GM23338 (cell line): ENCODE measurements around the gene GATAD2B. TPM values are rescaled to one million over a fixed set of nuclear protein-coding genes. Genes with fewer than 3 reads are reported as not detected.

ENCODE experiments used
- ATAC-seq: fragments of 200-7000 bp; cut with Tn5 transposase; 3 replicates; pipeline ENCODE4 v1.9.1; 2020
- DNase-seq: peaks from one replicate; pipeline ENCODE4 v3.0.0-alpha.2; 2015; ENCODE audit warnings: low spot score
- H2AFZ ChIP-seq: fragments of 200-600 bp; sonication (generic); 2 replicates; pipeline ENCODE4 v1.8.0; 2016; ENCODE audit warnings: antibody characterized with exemption, mild to moderate bottlenecking, moderate library complexity
- H3F3A ChIP-seq: fragments of 200-600 bp; sonication (generic); replicated peaks from 2 replicates; pipeline ENCODE4 v1.8.0; 2017; ENCODE audit warnings: antibody characterized with exemption, mixed run types, low read depth
- H3K27ac ChIP-seq: fragments of 200-600 bp; sonication (generic); 2 replicates; pipeline ENCODE4 v1.6.1; 2016; ENCODE audit warnings: low read depth
- H3K27me3 ChIP-seq: fragments of 200-600 bp; sonication (generic); 2 replicates; pipeline ENCODE4 v1.8.0; 2016; ENCODE audit warnings: mild to moderate bottlenecking, mixed run types, moderate library complexity; ENCODE audit not compliant: insufficient read depth
- H3K36me3 ChIP-seq: fragments of 200-600 bp; sonication (generic); 2 replicates; pipeline ENCODE4 v1.8.0; 2016; ENCODE audit warnings: mild to moderate bottlenecking; ENCODE audit not compliant: insufficient read depth
- H3K4me1 ChIP-seq: fragments of 200-600 bp; sonication (generic); 2 replicates; pipeline ENCODE4 v1.8.0; 2016; ENCODE audit warnings: mild to moderate bottlenecking, moderate library complexity; ENCODE audit not compliant: insufficient read depth
- H3K4me2 ChIP-seq: fragments of 200-600 bp; sonication (generic); 2 replicates; pipeline ENCODE4 v1.7.1; 2017; ENCODE audit warnings: mixed run types
- H3K4me3 ChIP-seq: fragments of 200-600 bp; sonication (generic); 2 replicates; pipeline ENCODE4 v1.6.1; 2016; ENCODE audit warnings: mixed run types
- H3K79me2 ChIP-seq: fragments of 200-600 bp; sonication (generic); replicated peaks from 2 replicates; pipeline ENCODE4 v1.8.0; 2017; ENCODE audit warnings: mild to moderate bottlenecking; ENCODE audit not compliant: insufficient read depth
- H3K9me2 ChIP-seq: fragments of 200-600 bp; sonication (generic); 2 replicates; pipeline ENCODE4 v1.8.0; 2017; ENCODE audit not compliant: insufficient read depth
- H4K20me1 ChIP-seq: fragments of 200-600 bp; sonication (generic); replicated peaks from 2 replicates; pipeline ENCODE4 v1.8.0; 2017; ENCODE audit warnings: mild to moderate bottlenecking; ENCODE audit not compliant: insufficient read depth
- H3K27ac Mint-ChIP-seq: 2 replicates; pipeline ENCODE4 v1.8.0; 2020; ENCODE audit warnings: inconsistent platforms, mild to moderate bottlenecking, moderate library complexity, mixed read lengths
- H3K27me3 Mint-ChIP-seq: 3 replicates; pipeline ENCODE4 v1.8.0; 2022; ENCODE audit warnings: low read depth, mild to moderate bottlenecking, moderate library complexity, mixed read lengths, inconsistent platforms; ENCODE audit not compliant: insufficient read depth, poor library complexity
- H3K36me3 Mint-ChIP-seq: 3 replicates; pipeline ENCODE4 v1.8.0; 2021; ENCODE audit warnings: low read depth, mild to moderate bottlenecking, inconsistent platforms, moderate library complexity, mixed read lengths
- H3K4me1 Mint-ChIP-seq: 3 replicates; pipeline ENCODE4 v1.8.0; 2020; ENCODE audit warnings: mild to moderate bottlenecking, inconsistent platforms, mixed read lengths
- H3K4me3 Mint-ChIP-seq: 3 replicates; pipeline ENCODE4 v1.8.0; 2021; ENCODE audit warnings: moderate library complexity, mild to moderate bottlenecking, inconsistent platforms, mixed read lengths
- H3K9me3 Mint-ChIP-seq: 3 replicates; pipeline ENCODE4 v1.8.0; 2020; ENCODE audit warnings: moderate library complexity, mild to moderate bottlenecking, inconsistent platforms, mixed read lengths
- CTCF ChIP-seq, 2 experiments: fragments of 200-600 bp in 1 of 2; sonication (generic) in 1 of 2; conservative IDR thresholded peaks; 2 replicates each; pipeline versions ENCODE4 v1.5.1 to v1.6.1; 2016 to 2017; ENCODE audit warnings: antibody characterized with exemption in 2 of 2, low read depth in 2 of 2, mild to moderate bottlenecking in 2 of 2, moderate library complexity in 1 of 2
- POLR2AphosphoS5 ChIP-seq: IDR thresholded peaks from 2 replicates; pipeline ENCODE4 v1.6.1; 2016; ENCODE audit warnings: antibody characterized with exemption, low read depth
- ZNF114 ChIP-seq: fragments of 250-450 bp; sonication (Bioruptor Pico); IDR thresholded peaks from 2 replicates; pipeline ENCODE4 v1.5.0; 2020; ENCODE audit warnings: mild to moderate bottlenecking, moderate library complexity
- polyA plus RNA-seq: library from polyadenylated mRNA; unstranded; fragments of >200 nt; fragmentation: Nextera tagmentation; extraction: Ambion mirVana; gene quantifications from 2 replicates; pipeline ENCODE4 v1.2.1, GENCODE V29; 2016
- total RNA-seq: library from RNA; depleted of rRNA; stranded (reverse); fragments of >200 nt; shearing (Covaris generic); gene quantifications from 2 replicates; pipeline ENCODE4 v1.2.3, GENCODE V29; 2014
- TF ChIP-seq, protein P1 (sequence below): IDR thresholded peaks from 2 replicates; pipeline ENCODE4 v1.6.1; 2016; ENCODE audit warnings: antibody characterized with exemption

GATAD2B gene
- total and polyA plus RNA-seq, 2 experiments from 2014 or later: 5.2 to 17.8 TPM

DNA sequence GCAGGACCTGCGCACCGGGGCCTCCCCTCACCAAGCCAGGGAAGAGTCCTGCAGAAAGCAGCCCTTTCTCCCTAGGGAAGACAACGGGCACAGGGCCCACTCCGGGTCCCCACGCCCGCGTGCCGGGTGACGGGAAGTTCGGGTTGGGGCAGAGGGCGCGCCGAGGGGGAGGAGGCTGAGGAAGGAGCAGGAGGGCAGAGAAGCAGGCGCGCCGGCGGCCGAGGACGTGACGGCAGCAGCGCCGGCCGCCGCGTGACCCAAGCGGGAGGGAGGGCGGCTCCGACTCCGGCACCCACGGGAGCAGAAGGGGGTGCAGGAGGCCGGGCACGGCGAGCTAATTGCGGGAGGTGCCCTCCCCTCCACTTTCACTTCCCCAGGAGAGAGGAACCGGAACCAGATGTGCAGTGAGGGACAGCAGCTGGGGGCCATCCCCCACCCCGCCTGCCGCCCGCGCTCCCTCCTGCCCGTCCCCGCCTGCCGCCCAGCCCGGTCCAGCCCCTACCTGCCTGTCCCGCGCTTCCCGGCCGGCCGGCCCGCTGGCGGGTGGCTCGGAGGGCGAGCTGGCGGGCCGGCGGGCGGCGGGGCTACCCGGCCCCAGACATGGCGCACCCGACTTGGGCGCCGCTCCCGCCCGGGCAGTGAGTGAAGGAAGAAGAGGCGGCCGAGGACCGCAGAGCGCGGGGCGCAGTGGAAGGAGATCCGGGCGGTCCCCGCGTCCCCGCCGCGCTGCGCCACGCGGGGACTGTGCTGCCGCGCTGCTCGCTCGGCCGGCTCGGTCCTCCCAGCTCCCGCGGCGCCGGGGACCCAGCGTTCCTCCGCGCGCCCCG is 23.2 kb upstream of the GATAD2B start:
- no peak overlapping the region for H3K27ac ChIP-seq
- no peak overlapping the region; the same call in 1 of the 2 replicates for H3K27ac Mint-ChIP-seq
- peaks cover 18% of the 10 kb centered on the region for H3K4me1 Mint-ChIP-seq

DNA sequence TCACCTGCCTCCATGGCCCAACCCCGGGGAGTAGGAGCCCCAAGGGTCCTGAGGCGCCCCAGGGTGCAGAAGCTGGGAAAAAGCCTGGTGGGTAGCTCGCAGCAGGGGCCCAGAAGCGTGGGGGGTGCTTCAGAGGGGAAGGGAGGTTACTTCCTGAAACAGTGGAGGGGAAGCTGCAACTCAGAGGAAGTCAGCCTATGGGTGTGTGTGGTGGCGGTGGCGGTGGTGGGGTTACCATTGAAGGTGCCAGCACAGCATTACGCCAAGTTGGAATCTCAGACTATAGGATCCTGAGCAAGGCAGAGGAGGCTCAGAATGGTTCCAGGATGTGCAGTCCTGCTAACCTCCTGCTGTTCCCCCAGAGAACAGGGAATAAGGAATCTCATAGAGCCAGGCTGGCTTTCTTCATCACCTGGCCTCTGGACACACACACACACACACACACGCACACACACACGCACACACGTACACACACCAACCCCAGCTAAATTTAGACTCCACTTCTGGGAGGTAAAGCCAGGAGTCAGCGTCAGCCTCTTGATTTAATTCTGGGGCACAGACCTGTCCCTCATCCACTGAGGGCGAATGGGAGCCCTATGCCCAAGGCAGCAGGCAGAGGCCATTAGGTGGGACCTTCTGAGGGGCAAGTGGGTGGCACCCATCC is 22.5 kb upstream of the GATAD2B start:
- DNase-seq (peak; percentile 37), ATAC-seq (peak; percentile 5)
- peak overlapping the region; percentile 73 for H3K27ac Mint-ChIP-seq
- H3K4me3 Mint-ChIP-seq: peak overlapping the region; percentile 87
- Histone ChIP-seq H3K9me2 (no peaks in the 10 kb centered on the region), H3K36me3 (peaks cover 10% of the 10 kb centered on the region; the same call in 1 of the 2 replicates), H3K4me2 (peak overlapping the region; percentile 99), H3K27ac (no peak overlapping the region), H4K20me1 (0 out of 2 replicates have a peak, but pooled peaks cover 5% of the 10 kb centered on the region), H3K4me1 (peaks cover 10% of the 10 kb centered on the region; the same call in 1 of the 2 replicates), H3K27me3 (no peaks in the 10 kb centered on the region), H3K79me2 (peaks cover 17% of the 10 kb centered on the region), H3K4me3 (peak overlapping the region; percentile 95), H2AFZ (peak overlapping the region; percentile 72; the same call in 1 of the 2 replicates), H3F3A (peaks cover 5% of the 10 kb centered on the region; the same call in 1 of the 2 replicates)
- TF ChIP-seq, protein P1, sequence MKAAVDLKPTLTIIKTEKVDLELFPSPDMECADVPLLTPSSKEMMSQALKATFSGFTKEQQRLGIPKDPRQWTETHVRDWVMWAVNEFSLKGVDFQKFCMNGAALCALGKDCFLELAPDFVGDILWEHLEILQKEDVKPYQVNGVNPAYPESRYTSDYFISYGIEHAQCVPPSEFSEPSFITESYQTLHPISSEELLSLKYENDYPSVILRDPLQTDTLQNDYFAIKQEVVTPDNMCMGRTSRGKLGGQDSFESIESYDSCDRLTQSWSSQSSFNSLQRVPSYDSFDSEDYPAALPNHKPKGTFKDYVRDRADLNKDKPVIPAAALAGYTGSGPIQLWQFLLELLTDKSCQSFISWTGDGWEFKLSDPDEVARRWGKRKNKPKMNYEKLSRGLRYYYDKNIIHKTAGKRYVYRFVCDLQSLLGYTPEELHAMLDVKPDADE: 0 out of 2 replicates have a peak, but pooled peaks have one; percentile 10
- TF ChIP-seq CTCF (conservative IDR thresholded peaks at IDR 0.05; ENCODE audit: low read depth in 2 of 2): no peak
- peaks cover 18% of the 10 kb centered on the region for H3K4me1 Mint-ChIP-seq
- peaks cover 44% of the 10 kb centered on the region for H3K36me3 Mint-ChIP-seq
- no peaks in the 10 kb centered on the region; the same call in 2 of the 3 replicates for H3K9me3 Mint-ChIP-seq
- H3K27me3 Mint-ChIP-seq: peaks cover 17% of the 10 kb centered on the region

More for the DNA sequence above, 23.2 kb upstream of the GATAD2B start:
- H3K79me2 ChIP-seq: peaks cover 20% of the 10 kb centered on the region
- peaks cover 5% of the 10 kb centered on the region; the same call in 1 of the 2 replicates for H3F3A ChIP-seq
- peaks cover 46% of the 10 kb centered on the region for H3K36me3 Mint-ChIP-seq
- H3K27me3 ChIP-seq: no peaks in the 10 kb centered on the region
- H3K4me1 ChIP-seq: peaks cover 10% of the 10 kb centered on the region; the same call in 1 of the 2 replicates
- H3K9me2 ChIP-seq: no peaks in the 10 kb centered on the region
- no peaks in the 10 kb centered on the region; the same call in 2 of the 3 replicates for H3K9me3 Mint-ChIP-seq
- H3K27me3 Mint-ChIP-seq: peaks cover 17% of the 10 kb centered on the region
- peak overlapping the region; percentile 99 for H3K4me2 ChIP-seq
- H3K4me3 ChIP-seq: peak overlapping the region; percentile 95
- DNase-seq: peak; percentile 62
- H3K36me3 ChIP-seq: peaks cover 14% of the 10 kb centered on the region; the same call in 1 of the 2 replicates
- 0 out of 2 replicates have a peak, but pooled peaks cover 10% of the 10 kb centered on the region for H4K20me1 ChIP-seq
- TF ChIP-seq ZNF114 (CRISPR knock-in tag): no peak
- TF ChIP-seq, protein P1: 0 out of 2 replicates have a peak, but pooled peaks have one; percentile 3
- TF ChIP-seq POLR2AphosphoS5: 0 out of 2 replicates have a peak, but pooled peaks have one; percentile 29
- H2AFZ ChIP-seq: peak overlapping the region; percentile 72
- H3K4me3 Mint-ChIP-seq: peak overlapping the region; percentile 87
- peak; percentile 49 for ATAC-seq
